ENCODE results near the gene YIPF2.

GRCh38 chr19:10971107-10971726, 42.8 kb upstream of the YIPF2 start:
- TF ChIP-seq CTCF (IDR thresholded peaks at IDR 0.05; ENCODE audit: borderline replicate concordance, extremely low read depth, low read length, poor library complexity, severe bottlenecking) (no peak), EZH2 (IDR thresholded peaks at IDR 0.05; ENCODE audit: borderline replicate concordance, low read depth, low read length, severe bottlenecking) (no peak)
